WI38 (cell line): ENCODE results near the gene LYL1.
A peak's percentile ranks its signal among the peaks of the same experiment; 100 is the strongest.

Experiments
- H3K4me3 ChIP-seq: 2 replicates; pipeline ENCODE4 v1.5.1; 2011; ENCODE audit warnings: low read depth, mild to moderate bottlenecking, control low read depth, low read length
- TF ChIP-seq, protein P1 (sequence below): IDR thresholded peaks from 2 replicates; pipeline ENCODE4 v1.5.1; 2012; ENCODE audit warnings: low read depth, mild to moderate bottlenecking, control low read depth, low read length

The LYL1 gene

DNA sequence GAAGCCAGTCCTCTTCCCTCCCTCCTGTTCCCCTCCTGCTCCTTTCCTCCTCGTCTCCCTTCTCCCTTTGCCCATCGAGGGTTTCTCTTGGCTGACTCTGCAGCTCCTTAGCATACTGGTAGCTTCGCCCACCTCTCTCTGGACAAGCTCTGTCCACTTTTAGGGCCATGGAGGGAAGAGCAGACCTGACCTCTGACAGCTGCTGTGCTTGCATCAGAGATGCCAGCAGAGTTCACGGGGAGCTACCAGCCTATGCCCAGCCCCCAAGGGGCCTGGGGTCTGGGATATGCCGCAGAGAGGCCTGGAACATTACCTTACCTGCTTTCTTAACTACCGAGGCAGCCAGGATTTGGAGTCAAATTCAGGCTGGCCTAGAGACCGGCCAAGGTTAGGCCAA, 19.7 kb downstream of the LYL1 start:
- TF ChIP-seq, protein P1, sequence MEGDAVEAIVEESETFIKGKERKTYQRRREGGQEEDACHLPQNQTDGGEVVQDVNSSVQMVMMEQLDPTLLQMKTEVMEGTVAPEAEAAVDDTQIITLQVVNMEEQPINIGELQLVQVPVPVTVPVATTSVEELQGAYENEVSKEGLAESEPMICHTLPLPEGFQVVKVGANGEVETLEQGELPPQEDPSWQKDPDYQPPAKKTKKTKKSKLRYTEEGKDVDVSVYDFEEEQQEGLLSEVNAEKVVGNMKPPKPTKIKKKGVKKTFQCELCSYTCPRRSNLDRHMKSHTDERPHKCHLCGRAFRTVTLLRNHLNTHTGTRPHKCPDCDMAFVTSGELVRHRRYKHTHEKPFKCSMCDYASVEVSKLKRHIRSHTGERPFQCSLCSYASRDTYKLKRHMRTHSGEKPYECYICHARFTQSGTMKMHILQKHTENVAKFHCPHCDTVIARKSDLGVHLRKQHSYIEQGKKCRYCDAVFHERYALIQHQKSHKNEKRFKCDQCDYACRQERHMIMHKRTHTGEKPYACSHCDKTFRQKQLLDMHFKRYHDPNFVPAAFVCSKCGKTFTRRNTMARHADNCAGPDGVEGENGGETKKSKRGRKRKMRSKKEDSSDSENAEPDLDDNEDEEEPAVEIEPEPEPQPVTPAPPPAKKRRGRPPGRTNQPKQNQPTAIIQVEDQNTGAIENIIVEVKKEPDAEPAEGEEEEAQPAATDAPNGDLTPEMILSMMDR, result no peak
- H3K4me3 ChIP-seq, result no peak overlapping the region

DNA sequence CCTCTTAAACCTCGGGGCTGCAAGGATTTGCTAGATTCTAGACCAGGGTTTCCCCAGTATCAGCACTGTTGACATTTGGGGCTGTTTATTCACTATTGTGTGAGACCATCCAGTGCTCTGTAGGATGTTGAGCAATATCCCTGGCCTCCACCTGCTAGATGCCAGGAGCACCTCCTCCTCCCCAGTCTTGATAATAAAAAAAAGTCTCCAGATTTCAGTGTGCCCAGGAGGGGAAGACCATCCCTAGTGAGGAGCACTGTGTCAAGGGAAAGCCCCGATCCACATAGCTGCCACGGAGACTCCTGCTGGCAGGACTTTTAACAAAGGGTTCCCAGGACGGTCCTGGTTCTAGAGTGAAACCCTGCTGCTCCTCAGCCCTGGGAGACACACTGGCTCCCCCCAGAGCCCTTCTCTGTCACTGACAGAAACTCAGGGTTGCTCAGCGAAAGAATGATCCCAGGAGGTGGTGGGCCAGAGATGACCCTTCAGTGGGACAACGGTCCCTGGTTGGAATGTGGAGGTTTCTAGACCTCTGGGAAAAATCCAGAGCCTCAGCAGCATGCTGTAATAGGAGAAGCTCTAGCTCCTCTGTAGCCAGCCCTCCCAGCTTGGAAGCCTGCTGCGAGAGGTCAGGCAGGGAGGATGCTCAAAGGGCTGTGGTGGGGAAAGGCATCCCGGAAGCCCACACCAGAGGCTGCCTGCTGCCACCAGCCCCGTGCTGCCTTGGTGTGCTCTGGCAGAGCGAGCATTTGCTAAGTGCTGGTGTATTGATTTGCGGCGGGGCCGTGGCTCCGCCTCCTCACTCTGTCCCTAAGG, 20.3 kb downstream of the LYL1 start:
- H3K4me3 ChIP-seq, result no peak overlapping the region
- TF ChIP-seq, protein P1, result peak; percentile 43

DNA sequence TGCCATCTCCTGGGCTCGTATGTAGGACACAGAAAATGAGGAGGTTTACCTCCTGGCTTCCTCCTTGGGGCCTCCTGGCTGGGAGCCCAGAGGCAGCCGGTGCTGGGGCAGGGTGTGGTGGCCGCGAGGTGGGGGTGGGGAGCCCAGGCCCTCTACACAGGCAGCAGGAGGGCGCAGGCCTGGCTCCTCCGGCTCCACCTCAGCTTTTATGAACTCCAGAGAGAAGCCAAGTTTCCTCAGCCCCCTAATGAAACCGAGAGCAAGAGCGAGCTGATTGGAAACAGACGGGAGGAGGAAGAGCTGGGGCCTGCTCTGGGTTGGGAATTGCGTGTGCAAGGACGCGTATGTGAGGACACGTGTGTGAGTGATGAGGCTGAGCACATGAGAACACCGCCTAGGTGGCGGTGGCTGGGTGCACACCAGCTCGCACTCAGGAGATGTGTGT, 23.1 kb downstream of the LYL1 start:
- H3K4me3 ChIP-seq, result no peak overlapping the region

DNA sequence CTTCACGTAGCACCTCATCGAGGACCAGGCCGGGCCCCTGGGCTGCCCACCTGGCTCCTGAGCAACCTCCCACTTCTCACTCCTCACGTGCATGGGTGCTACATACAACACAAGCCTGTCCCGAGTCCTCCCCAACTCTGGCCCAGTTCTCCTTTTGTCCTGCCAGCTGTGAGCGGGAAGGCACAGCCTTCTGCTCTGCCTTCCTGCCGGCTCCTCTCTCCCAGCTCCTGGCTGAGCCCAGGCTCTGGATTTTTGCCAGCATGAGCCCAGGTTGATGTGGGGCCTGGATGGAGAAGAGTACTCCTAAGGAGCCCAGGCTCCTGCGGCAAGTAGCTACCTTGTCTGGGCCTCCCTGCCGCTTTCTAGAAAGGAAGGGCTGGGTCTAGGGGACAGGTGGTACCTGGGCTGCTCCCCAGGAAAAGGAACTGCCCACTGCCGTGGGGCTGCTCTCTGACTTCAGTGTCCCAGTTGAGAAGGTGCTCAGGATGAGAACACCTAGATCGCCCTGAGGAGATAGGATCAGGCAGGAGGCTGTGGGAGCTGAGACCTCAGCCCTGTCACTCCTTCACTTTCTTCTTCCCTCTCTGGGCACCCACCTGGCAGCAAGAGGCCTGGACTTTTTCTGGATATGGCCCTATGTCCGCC, 23.6 kb downstream of the LYL1 start:
- H3K4me3 ChIP-seq, result no peak overlapping the region
- TF ChIP-seq, protein P1, result no peak

More for the DNA sequence above, 23.1 kb downstream of the LYL1 start:
- TF ChIP-seq, protein P1, result no peak

DNA sequence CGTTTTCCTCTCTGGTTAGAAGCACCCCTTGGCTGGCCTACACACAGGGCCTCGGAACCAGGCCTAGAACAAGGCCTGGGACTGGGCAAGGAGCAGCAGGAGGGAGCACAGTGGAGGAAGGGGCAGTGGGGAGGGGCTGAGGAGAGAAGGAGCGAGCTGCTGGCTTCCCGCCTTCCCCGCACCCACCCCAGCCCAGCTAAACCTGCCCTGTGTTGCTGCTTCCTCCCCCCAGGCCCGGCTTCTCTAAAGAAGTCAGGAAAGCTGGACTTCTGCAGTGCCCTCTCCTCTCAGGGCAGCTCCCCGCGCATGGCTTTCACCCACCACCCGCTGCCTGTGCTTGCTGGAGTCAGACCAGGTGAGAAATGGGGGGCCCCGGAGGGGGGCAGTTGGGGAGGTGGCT, 24.3 kb downstream of the LYL1 start:
- TF ChIP-seq, protein P1, result no peak

DNA sequence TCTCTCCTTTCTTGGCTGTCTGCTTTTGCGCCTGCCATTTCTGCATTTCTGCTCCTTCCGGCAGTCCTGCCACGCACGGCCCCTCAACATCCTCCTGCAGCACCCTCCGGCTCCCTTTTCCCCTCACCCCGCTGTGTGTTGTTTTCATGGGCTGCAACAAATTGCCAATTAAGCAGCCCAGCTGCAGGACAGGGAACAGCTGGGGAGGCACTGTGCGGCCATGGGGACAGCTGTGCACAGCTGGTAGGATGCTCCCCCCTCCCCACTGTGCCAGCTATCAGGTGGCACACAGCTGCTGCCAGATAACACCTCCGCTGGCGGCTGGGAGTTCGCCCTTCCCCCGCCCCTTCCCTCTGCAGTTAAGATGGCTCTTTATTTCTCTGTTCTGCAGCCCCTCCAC, 25.4 kb downstream of the LYL1 start:
- TF ChIP-seq, protein P1, result no peak
- no peak overlapping the region for H3K4me3 ChIP-seq

More for the DNA sequence above, 24.3 kb downstream of the LYL1 start:
- H3K4me3 ChIP-seq, result no peak overlapping the region

DNA sequence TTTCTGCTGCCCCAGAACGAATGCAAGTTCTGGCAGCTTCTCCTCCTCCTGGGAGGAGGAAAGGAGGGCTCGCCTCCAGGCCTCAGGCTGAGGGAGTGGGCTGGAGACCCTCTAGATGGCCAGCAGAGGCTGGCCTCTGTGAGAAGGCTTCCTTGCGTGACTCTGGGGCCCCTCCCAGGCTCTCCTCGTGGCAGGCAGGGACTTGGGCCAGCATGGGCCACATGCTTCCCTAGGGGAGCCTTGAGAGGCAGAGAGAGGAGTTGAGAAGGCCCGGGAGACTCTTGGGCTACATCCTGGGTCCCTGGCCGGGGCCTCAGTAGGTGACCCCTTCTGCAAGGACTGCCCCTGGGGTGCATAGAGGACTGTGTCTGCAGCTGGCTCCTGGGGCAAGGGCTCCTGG, 25.9 kb downstream of the LYL1 start:
- TF ChIP-seq, protein P1, result no peak
- no peak overlapping the region for H3K4me3 ChIP-seq
